Endothelial cell (in vitro differentiated cells): Measurements from ENCODE around the gene BCL11A. TPM values are rescaled to one million over a fixed set of nuclear protein-coding genes. Genes with fewer than 3 reads are reported as not detected.
A peak's percentile ranks its signal among the peaks of the same experiment; 100 is the strongest.

ENCODE experiments used
- DNase-seq: peaks from one replicate; pipeline ENCODE4 v3.0.0; 2021; ENCODE audit warnings: low spot score
- H3K27ac Mint-ChIP-seq: one replicate; pipeline ENCODE4 v1.8.0; 2021; ENCODE audit warnings: mixed read lengths, inconsistent platforms; ENCODE audit not compliant: unreplicated experiment
- H3K27me3 Mint-ChIP-seq: one replicate; pipeline ENCODE4 v1.8.0; 2021; ENCODE audit warnings: mild to moderate bottlenecking, moderate library complexity, mixed read lengths, inconsistent platforms; ENCODE audit not compliant: unreplicated experiment
- H3K36me3 Mint-ChIP-seq: one replicate; pipeline ENCODE4 v1.8.0; 2021; ENCODE audit warnings: mild to moderate bottlenecking, low read depth, mixed read lengths, inconsistent platforms; ENCODE audit not compliant: unreplicated experiment
- H3K4me1 Mint-ChIP-seq: one replicate; pipeline ENCODE4 v1.8.0; 2021; ENCODE audit warnings: mild to moderate bottlenecking, mixed read lengths, inconsistent platforms; ENCODE audit not compliant: unreplicated experiment
- H3K4me3 Mint-ChIP-seq: one replicate; pipeline ENCODE4 v1.8.0; 2021; ENCODE audit warnings: mild to moderate bottlenecking, mixed read lengths, inconsistent platforms; ENCODE audit not compliant: unreplicated experiment
- H3K9me3 Mint-ChIP-seq: one replicate; pipeline ENCODE4 v1.8.0; 2021; ENCODE audit warnings: mixed read lengths, inconsistent platforms; ENCODE audit not compliant: unreplicated experiment
- CTCF ChIP-seq: fragments of 200-600 bp; sonication (generic); IDR thresholded peaks from one replicate; pipeline ENCODE4 v1.5.0; 2021; ENCODE audit warnings: antibody characterized with exemption; ENCODE audit not compliant: unreplicated experiment
- total RNA-seq: library from RNA; stranded (reverse); fragmentation: NEBNext Ultra II Directional; extraction: Animal tissue kit (Norgen Biotek cat#: 25700); gene quantifications from one replicate; pipeline ENCODE4 v1.2.1, GENCODE V29; 2021; ENCODE audit not compliant: unreplicated experiment

BCL11A gene
- total RNA-seq, 1 donor from 2014 or later, result 9.6 TPM

GRCh38 chr2:60583604-60584003, 30.1 kb upstream of the BCL11A start:
- no peak overlapping the region for H3K4me3 Mint-ChIP-seq
- H3K27ac Mint-ChIP-seq, result no peak overlapping the region
- no peaks in the 10 kb centered on the region for H3K9me3 Mint-ChIP-seq
- DNase-seq, result no peak
- peaks cover 12% of the 10 kb centered on the region for H3K27me3 Mint-ChIP-seq
- TF ChIP-seq CTCF, result no peak
- no peaks in the 10 kb centered on the region for H3K4me1 Mint-ChIP-seq
- H3K36me3 Mint-ChIP-seq, result no peaks in the 10 kb centered on the region

- H3K27me3 Mint-ChIP-seq, result peaks cover 12% of the 10 kb centered on the region
- peak overlapping the region; percentile 66 for H3K4me3 Mint-ChIP-seq
- H3K36me3 Mint-ChIP-seq, result no peaks in the 10 kb centered on the region
- peak; percentile 89 for DNase-seq
- no peaks in the 10 kb centered on the region for H3K9me3 Mint-ChIP-seq
- TF ChIP-seq CTCF, result peak; percentile 98
- no peaks in the 10 kb centered on the region for H3K4me1 Mint-ChIP-seq
- no peak overlapping the region for H3K27ac Mint-ChIP-seq
Observed at GRCh38 chr2:60581433-60582282, 28.2 kb upstream of the BCL11A start.

GRCh38 chr2:60577682-60578283, 24.3 kb upstream of the BCL11A start:
- Mint-ChIP-seq H3K27ac (no peak overlapping the region), H3K9me3 (no peaks in the 10 kb centered on the region), H3K4me1 (no peaks in the 10 kb centered on the region), H3K4me3 (no peak overlapping the region), H3K27me3 (peaks cover 9% of the 10 kb centered on the region), H3K36me3 (no peaks in the 10 kb centered on the region)
- no peak for TF ChIP-seq CTCF
- no peak for DNase-seq

GRCh38 chr2:60573251-60573650, 19.8 kb upstream of the BCL11A start:
- no peak overlapping the region for H3K27ac Mint-ChIP-seq
- H3K4me1 Mint-ChIP-seq, result peaks cover 2% of the 10 kb centered on the region
- H3K4me3 Mint-ChIP-seq, result no peak overlapping the region
- no peaks in the 10 kb centered on the region for H3K27me3 Mint-ChIP-seq
- DNase-seq, result no peak
- TF ChIP-seq CTCF, result no peak
- no peaks in the 10 kb centered on the region for H3K9me3 Mint-ChIP-seq
- no peaks in the 10 kb centered on the region for H3K36me3 Mint-ChIP-seq

- Mint-ChIP-seq H3K4me3 (no peak overlapping the region), H3K27me3 (no peaks in the 10 kb centered on the region), H3K27ac (no peak overlapping the region), H3K36me3 (no peaks in the 10 kb centered on the region), H3K9me3 (no peaks in the 10 kb centered on the region), H3K4me1 (peaks cover 19% of the 10 kb centered on the region)
- DNase-seq, result no peak
- no peak for TF ChIP-seq CTCF
Observed at GRCh38 chr2:60570251-60570650, 16.8 kb upstream of the BCL11A start.
